Effector memory CD4-positive, alpha-beta T cell (primary cell): ENCODE results near the gene FGF2.

Experiments used
- DNase-seq, 3 donors: peaks; one replicate each; pipeline ENCODE4 v3.0.0-alpha.2; 2020
- H3K27ac ChIP-seq: 2 replicates; pipeline ENCODE4 v1.7.0; 2013; ENCODE audit warnings: mild to moderate bottlenecking, low read length, moderate library complexity; ENCODE audit not compliant: insufficient read depth, poor library complexity, severe bottlenecking
- H3K27me3 ChIP-seq: replicated peaks from 2 replicates; pipeline ENCODE4 v1.7.0; 2013; ENCODE audit warnings: mild to moderate bottlenecking, low read length; ENCODE audit not compliant: insufficient read depth, control insufficient read depth, poor library complexity, severe bottlenecking
- H3K36me3 ChIP-seq: 2 replicates; pipeline ENCODE4 v1.7.0; 2013; ENCODE audit warnings: mild to moderate bottlenecking, low read length, moderate library complexity; ENCODE audit not compliant: control insufficient read depth, insufficient read depth
- H3K4me1 ChIP-seq: 2 replicates; pipeline ENCODE4 v1.7.0; 2013; ENCODE audit warnings: low read length, mild to moderate bottlenecking; ENCODE audit not compliant: control insufficient read depth, insufficient read depth, poor library complexity, severe bottlenecking
- H3K4me3 ChIP-seq: 2 replicates; pipeline ENCODE4 v1.7.0; 2013; ENCODE audit warnings: low read length, low read depth, mild to moderate bottlenecking; ENCODE audit not compliant: insufficient read depth, poor library complexity, severe bottlenecking
- H3K9me3 ChIP-seq: 2 replicates; pipeline ENCODE4 v1.7.0; 2013; ENCODE audit warnings: mild to moderate bottlenecking, low read length, moderate library complexity; ENCODE audit not compliant: control insufficient read depth

FGF2 gene

DNA sequence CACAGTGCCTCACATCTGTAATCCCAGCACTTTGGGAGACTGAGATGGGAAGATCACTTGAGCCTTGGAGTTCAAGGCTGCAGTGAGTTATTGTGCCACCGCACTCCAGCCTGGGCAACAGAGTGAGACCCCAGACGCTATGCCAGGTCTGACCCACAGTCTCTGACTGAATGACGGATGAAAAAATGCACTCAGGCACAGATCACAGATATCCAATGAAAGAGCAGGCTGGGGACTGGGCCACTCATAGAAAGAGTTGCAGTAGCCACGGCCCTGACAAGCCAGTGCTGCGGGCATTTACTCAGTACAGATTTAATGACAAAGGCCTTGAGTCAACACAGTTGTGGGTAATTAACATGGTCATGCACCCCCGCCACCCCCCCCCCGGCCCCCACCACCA, 73.1 kb downstream of the FGF2 start:
- Histone ChIP-seq H3K27me3 (no peaks in the 10 kb centered on the region), H3K9me3 (no peaks in the 10 kb centered on the region), H3K27ac (no peak overlapping the region), H3K4me1 (no peaks in the 10 kb centered on the region), H3K36me3 (no peaks in the 10 kb centered on the region), H3K4me3 (no peak overlapping the region)
- DNase-seq = no peak

DNA sequence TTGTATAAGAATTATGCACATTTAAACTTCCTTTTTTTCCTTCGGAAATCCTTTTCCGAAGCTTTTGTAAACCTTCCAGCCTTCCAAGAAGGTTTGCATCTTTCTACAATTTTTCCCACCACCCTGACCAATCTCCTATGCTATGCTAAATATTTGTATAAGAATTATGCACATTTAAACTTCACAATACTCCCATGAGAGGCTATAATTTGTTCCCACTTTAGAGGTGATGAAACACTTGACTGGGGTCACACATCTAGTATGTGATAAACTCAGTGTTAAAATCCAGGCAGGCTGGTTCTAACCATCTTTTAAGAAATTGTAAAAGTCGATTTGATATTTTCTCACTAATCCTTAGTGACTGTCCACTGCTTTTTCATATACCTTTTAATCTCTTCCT, 73.7 kb downstream of the FGF2 start:
- Histone ChIP-seq H3K27ac (no peak overlapping the region), H3K4me1 (no peaks in the 10 kb centered on the region), H3K36me3 (no peaks in the 10 kb centered on the region), H3K4me3 (no peak overlapping the region), H3K9me3 (no peaks in the 10 kb centered on the region), H3K27me3 (no peaks in the 10 kb centered on the region)
- DNase-seq = no peak

DNA sequence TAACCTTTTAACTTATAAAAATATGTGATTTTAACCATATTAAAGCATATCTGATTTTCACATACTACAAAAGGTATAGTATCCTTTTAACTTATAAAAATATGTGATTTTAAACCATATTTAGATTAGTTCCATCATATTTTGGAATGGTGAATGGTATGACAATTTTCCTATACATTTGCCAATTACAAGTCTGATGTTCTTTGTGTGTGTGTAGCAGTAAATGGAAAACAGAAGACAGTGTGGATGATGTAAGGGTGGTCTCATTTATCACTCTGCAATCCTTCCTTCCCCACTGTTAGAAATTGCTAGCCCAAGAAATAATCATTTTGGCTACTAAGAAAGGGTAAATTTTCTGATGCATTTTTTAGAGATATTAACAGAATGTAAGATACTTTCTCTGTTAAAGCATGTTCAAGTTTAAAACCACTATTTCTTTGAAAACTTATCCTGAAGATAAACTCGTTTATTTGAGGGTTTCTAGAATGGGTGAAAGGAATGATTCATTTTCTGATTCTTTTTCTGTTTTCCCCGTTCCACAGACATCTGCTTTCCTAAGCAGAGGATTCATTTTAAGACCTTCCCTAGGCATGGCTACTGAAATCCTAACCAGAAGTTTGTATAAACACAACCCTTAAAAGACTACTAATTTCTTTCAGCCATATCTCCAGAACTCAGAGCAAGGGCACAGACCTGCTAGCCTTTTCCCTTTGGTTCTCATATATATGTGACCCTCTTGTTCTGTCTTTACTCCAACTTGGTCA, 74.8 kb downstream of the FGF2 start:
- Histone ChIP-seq H3K9me3 (no peaks in the 10 kb centered on the region), H3K4me3 (no peak overlapping the region), H3K27ac (no peak overlapping the region), H3K36me3 (no peaks in the 10 kb centered on the region), H3K4me1 (no peaks in the 10 kb centered on the region), H3K27me3 (no peaks in the 10 kb centered on the region)
- DNase-seq = no peak

DNA sequence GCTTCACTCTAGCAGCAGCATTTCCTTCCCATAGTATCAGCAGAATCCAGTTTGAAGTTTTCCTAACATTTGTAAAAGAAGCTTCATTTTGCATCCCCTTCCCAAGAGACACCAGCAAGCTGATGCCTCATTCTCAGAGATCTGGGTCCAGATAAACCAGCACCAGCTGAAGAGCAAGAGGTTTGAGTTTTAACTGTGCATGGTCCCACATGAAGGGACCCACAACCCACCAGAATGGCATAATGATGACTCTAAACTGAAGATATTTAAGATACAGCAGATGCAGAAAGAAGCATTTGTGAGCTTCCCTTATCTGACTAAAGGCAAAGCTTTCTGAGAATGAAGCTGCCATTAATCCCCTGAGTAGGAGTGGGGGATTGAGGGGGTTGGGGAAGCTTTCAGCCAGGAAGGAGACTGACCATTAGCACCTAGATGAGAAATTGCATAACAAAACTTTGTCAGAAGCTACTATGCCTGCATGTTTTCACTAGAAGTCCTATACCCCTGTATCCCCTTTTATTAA, 77.2 kb downstream of the FGF2 start:
- no peaks in the 10 kb centered on the region for H3K4me1 ChIP-seq
- no peak for DNase-seq
- H3K27ac ChIP-seq = no peak overlapping the region
- no peaks in the 10 kb centered on the region for H3K27me3 ChIP-seq
- H3K36me3 ChIP-seq = no peaks in the 10 kb centered on the region
- no peak overlapping the region for H3K4me3 ChIP-seq
- no peaks in the 10 kb centered on the region for H3K9me3 ChIP-seq

DNA sequence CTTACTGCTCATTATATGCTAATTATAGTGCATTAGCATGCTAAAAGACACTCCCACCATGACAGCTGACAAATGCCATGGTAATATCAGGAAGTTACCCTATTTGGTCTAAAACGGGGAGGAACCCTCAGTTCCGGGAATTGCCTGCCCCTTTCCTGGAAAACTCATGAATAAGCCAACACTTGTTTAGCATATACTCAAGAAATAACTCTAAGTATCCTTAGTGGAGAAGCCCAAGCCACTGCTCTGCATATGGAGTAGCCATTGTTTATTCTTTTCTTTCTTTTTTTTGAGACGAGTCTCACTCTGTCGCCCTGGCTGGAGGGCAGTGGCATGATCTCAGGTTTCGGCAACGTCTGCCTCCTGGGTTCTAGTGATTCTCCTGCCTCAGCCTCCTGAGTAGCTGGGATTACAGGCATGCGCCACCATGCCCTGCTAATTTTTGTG, 80.3 kb downstream of the FGF2 start:
- Histone ChIP-seq H3K4me3 (no peak overlapping the region), H3K9me3 (no peaks in the 10 kb centered on the region), H3K4me1 (no peaks in the 10 kb centered on the region), H3K27me3 (no peaks in the 10 kb centered on the region), H3K36me3 (no peaks in the 10 kb centered on the region), H3K27ac (no peak overlapping the region)
- DNase-seq = no peak

DNA sequence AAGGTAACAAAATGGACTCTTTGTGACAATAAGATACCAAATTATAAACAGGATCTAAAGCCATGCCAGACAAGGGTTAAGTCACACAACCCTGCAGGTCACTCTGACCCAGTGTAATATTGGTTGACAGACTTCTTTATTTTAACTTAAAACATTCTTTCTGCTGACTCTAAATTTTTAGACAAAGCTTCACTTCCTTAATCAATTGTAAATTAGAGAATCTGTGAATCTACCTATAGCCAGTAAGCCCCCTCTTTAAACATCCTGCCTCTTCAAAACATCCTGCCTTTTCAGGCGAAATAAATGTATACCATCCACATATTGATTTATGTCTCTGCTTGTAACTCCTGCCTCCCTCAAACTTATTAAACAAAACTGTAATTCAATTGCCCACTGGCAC, 81.6 kb downstream of the FGF2 start:
- no peak overlapping the region for H3K27ac ChIP-seq
- no peaks in the 10 kb centered on the region for H3K4me1 ChIP-seq
- no peak overlapping the region for H3K4me3 ChIP-seq
- DNase-seq = no peak
- H3K9me3 ChIP-seq = no peaks in the 10 kb centered on the region
- H3K27me3 ChIP-seq = no peaks in the 10 kb centered on the region
- no peaks in the 10 kb centered on the region for H3K36me3 ChIP-seq

DNA sequence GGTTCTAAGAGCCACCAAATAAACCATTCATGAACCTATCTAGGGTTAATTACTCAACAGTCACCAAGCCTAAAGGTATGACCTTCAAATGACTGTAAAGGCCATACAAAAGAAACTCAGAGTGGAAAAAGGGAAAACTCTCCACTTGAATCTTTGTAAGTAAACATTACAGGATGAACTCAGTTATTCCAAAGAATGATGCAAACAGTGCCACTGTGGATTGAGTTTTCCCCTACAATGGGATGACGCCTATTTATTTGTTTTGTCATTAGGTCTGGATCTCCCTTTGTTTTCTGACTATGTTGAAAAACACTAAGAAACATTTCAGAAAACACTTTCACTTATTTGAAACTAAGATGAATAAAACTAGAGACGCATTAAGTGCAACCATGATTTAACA, 83.1 kb downstream of the FGF2 start:
- Histone ChIP-seq H3K4me3 (no peak overlapping the region), H3K27me3 (no peaks in the 10 kb centered on the region), H3K9me3 (no peaks in the 10 kb centered on the region), H3K27ac (no peak overlapping the region), H3K4me1 (no peaks in the 10 kb centered on the region), H3K36me3 (no peaks in the 10 kb centered on the region)
- no peak for DNase-seq

DNA sequence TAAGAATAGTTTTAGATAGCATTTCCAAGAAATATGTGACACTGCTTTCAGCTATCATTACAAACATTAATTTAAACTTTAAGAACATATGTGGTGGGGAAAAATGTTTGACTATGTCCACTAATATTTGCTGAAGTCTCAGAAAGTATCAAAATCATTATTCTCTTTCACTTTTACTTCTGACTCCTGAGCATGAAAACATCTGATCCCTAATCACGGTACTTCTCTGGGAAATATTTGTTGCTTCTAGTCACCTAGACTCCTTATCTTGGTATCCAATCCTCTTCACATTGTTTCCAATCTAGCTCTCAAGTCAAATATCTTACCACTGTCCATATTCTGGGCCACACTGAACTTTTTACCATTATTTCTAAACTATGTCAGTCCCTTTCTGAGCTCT, 85.0 kb downstream of the FGF2 start:
- H3K4me1 ChIP-seq = no peaks in the 10 kb centered on the region

DNA sequence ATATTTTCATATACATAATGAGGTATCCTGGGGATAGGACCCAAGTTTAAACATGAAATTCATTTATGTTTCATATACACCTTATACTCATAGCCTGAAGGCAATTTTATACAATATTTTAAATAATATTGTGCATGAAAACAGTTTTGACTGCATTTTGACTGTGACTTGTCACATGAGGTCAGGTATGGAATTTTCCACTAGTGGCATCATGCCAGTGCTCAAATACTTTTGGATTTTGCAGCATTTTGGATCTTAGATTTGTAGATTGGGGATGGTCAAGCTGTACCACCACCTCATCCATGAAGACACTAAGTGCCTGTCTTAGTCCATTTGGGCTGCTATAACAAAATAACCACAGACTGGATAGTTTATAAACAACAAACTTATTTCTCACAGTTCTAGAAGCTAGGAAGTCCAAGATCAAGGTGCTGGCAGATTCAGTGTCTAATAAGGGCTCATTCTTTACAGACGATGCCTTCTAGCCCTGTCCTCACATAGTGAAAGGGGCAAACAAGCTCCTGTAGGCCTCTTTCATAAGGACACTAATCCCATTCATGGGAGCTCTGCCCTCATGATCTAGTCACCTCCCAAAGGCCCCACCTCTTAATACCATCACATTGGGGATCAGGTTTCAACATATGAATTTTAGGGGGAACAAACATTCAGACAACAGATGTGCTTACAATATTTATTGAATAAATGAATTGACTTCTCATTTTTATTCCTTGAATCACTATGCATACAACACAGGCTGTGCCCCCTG, 86.4 kb downstream of the FGF2 start:
- H3K27me3 ChIP-seq = no peaks in the 10 kb centered on the region
- no peak for DNase-seq
- H3K4me1 ChIP-seq = no peaks in the 10 kb centered on the region
- H3K27ac ChIP-seq = no peak overlapping the region
- no peaks in the 10 kb centered on the region for H3K36me3 ChIP-seq
- H3K9me3 ChIP-seq = no peaks in the 10 kb centered on the region
- H3K4me3 ChIP-seq = no peak overlapping the region

More for the DNA sequence above, 85.0 kb downstream of the FGF2 start:
- no peak overlapping the region for H3K4me3 ChIP-seq
- DNase-seq = no peak
- H3K27ac ChIP-seq = no peak overlapping the region
- no peaks in the 10 kb centered on the region for H3K9me3 ChIP-seq
- H3K27me3 ChIP-seq = no peaks in the 10 kb centered on the region
- H3K36me3 ChIP-seq = no peaks in the 10 kb centered on the region

- Histone ChIP-seq H3K9me3 (no peaks in the 10 kb centered on the region), H3K36me3 (no peaks in the 10 kb centered on the region), H3K27me3 (no peaks in the 10 kb centered on the region), H3K4me3 (no peak overlapping the region), H3K27ac (no peak overlapping the region), H3K4me1 (no peaks in the 10 kb centered on the region)
- no peak for DNase-seq
These were observed 87.8 kb downstream of the FGF2 start for GRCh38 chr4:122914292-122914904.
